Mesothelial cell of epicardium (in vitro differentiated cells): ENCODE measurements around the gene ABCD3. TPM values are rescaled to one million over a fixed set of nuclear protein-coding genes. Genes with fewer than 3 reads are reported as not detected.
"Not testable (repeated sequence)": the region's sequence is repeated elsewhere in the genome, so short reads cannot be mapped to it uniquely, and the experiment has no call there.

ENCODE experiments used
- DNase-seq, 2 experiments: peaks; one replicate each; pipeline ENCODE4 v3.0.0; 2021; ENCODE audit warnings: low spot score in 2 of 2; ENCODE audit not compliant: unreplicated experiment in 2 of 2
- H3K27ac Mint-ChIP-seq: 2 replicates; pipeline ENCODE4 v1.8.0; 2021; ENCODE audit warnings: mixed read lengths
- H3K27me3 Mint-ChIP-seq: 2 replicates; pipeline ENCODE4 v1.8.0; 2021; ENCODE audit warnings: low read depth, mixed read lengths
- H3K36me3 Mint-ChIP-seq: 2 replicates; pipeline ENCODE4 v1.8.0; 2021; ENCODE audit warnings: mixed read lengths
- H3K4me1 Mint-ChIP-seq: 2 replicates; pipeline ENCODE4 v1.8.0; 2021; ENCODE audit warnings: mixed read lengths
- H3K4me3 Mint-ChIP-seq: 2 replicates; pipeline ENCODE4 v1.8.0; 2021; ENCODE audit warnings: mild to moderate bottlenecking, moderate library complexity, mixed read lengths
- H3K9me3 Mint-ChIP-seq: 2 replicates; pipeline ENCODE4 v1.8.0; 2021; ENCODE audit warnings: mixed read lengths
- total RNA-seq: library from RNA; stranded (reverse); gene quantifications from 3 replicates; pipeline ENCODE4 v1.2.1, GENCODE V29; 2021
- TF ChIP-seq, protein P1 (sequence below): fragments of 200-600 bp; sonication (generic); IDR thresholded peaks from one replicate; pipeline ENCODE4 v1.5.0; 2021; ENCODE audit warnings: antibody characterized with exemption; ENCODE audit not compliant: unreplicated experiment

The ABCD3 gene
- total RNA-seq, 1 donor from 2014 or later = 38.2 TPM

DNA sequence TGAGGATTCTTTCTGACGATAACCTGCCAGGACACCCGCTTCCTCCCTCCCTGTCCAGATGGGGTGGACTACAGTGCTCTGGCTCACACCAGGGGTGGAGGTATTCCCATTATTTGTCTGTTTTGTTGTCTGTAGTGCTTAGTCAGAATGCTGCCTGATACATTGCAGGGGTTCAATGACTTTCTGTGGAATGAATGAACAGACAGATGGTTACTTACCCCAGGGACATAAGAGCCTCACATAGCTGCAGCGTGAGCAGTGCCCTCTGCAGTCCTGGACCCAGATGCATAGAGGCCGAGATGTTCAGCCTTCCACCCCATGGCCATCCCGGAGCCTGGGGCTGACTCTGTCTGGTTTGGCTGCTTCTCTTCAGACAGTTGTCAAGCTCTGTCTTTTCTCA is 136.4 kb downstream of the ABCD3 start:
- Mint-ChIP-seq H3K27me3 (no peaks in the 10 kb centered on the region), H3K9me3 (peaks cover 4% of the 10 kb centered on the region), H3K27ac (peak overlapping the region; percentile 86), H3K4me1 (peaks cover 57% of the 10 kb centered on the region), H3K4me3 (no peak overlapping the region), H3K36me3 (peaks cover 1% of the 10 kb centered on the region)
- DNase-seq = no peak
- TF ChIP-seq, protein P1, sequence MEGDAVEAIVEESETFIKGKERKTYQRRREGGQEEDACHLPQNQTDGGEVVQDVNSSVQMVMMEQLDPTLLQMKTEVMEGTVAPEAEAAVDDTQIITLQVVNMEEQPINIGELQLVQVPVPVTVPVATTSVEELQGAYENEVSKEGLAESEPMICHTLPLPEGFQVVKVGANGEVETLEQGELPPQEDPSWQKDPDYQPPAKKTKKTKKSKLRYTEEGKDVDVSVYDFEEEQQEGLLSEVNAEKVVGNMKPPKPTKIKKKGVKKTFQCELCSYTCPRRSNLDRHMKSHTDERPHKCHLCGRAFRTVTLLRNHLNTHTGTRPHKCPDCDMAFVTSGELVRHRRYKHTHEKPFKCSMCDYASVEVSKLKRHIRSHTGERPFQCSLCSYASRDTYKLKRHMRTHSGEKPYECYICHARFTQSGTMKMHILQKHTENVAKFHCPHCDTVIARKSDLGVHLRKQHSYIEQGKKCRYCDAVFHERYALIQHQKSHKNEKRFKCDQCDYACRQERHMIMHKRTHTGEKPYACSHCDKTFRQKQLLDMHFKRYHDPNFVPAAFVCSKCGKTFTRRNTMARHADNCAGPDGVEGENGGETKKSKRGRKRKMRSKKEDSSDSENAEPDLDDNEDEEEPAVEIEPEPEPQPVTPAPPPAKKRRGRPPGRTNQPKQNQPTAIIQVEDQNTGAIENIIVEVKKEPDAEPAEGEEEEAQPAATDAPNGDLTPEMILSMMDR = no peak

GRCh38 chr1:94555091-94555490 is 136.9 kb downstream of the ABCD3 start:
- Mint-ChIP-seq H3K36me3 (peaks cover 1% of the 10 kb centered on the region), H3K4me1 (peaks cover 52% of the 10 kb centered on the region), H3K4me3 (no peak overlapping the region), H3K27ac (no peak overlapping the region), H3K9me3 (peaks cover 4% of the 10 kb centered on the region), H3K27me3 (no peaks in the 10 kb centered on the region)
- TF ChIP-seq, protein P1 = no peak
- no peak for DNase-seq

GRCh38 chr1:94559921-94560320 is 141.7 kb downstream of the ABCD3 start:
- TF ChIP-seq, protein P1 = no peak
- H3K4me1 Mint-ChIP-seq = peaks cover 14% of the 10 kb centered on the region
- H3K36me3 Mint-ChIP-seq = peaks cover 1% of the 10 kb centered on the region
- DNase-seq = no peak
- H3K27ac Mint-ChIP-seq = no peak overlapping the region
- no peak overlapping the region for H3K4me3 Mint-ChIP-seq
- no peaks in the 10 kb centered on the region for H3K27me3 Mint-ChIP-seq
- peaks cover 4% of the 10 kb centered on the region for H3K9me3 Mint-ChIP-seq

DNA sequence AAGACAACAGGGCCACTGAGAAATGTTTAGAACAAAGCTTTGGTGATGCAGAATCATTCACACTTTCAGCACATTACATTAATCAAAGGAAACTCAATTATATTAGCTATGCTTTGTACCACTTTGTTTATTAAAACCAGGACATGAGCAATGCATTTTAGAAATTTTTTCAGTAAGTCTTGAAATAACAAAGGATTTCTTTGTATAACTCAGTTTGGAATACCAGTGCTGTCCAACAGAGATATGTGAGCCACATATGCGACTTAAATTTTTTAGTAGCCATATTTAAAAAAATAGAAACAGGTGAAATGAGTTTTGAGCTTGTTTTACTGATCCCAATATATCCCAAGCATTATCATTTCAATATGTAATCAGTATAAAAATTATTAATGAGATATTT is 142.1 kb downstream of the ABCD3 start:
- TF ChIP-seq, protein P1 = no peak
- no peak overlapping the region for H3K4me3 Mint-ChIP-seq
- peaks cover 4% of the 10 kb centered on the region for H3K9me3 Mint-ChIP-seq
- H3K36me3 Mint-ChIP-seq = peaks cover 1% of the 10 kb centered on the region
- H3K4me1 Mint-ChIP-seq = peaks cover 10% of the 10 kb centered on the region
- H3K27ac Mint-ChIP-seq = no peak overlapping the region
- H3K27me3 Mint-ChIP-seq = no peaks in the 10 kb centered on the region
- DNase-seq = no peak

GRCh38 chr1:94562519-94563260 is 144.5 kb downstream of the ABCD3 start:
- TF ChIP-seq, protein P1 = no peak
- DNase-seq = no peak
- peaks cover 4% of the 10 kb centered on the region for H3K9me3 Mint-ChIP-seq
- H3K27ac Mint-ChIP-seq = peak overlapping the region; percentile 81
- no peaks in the 10 kb centered on the region for H3K27me3 Mint-ChIP-seq
- peaks cover 1% of the 10 kb centered on the region for H3K36me3 Mint-ChIP-seq
- H3K4me3 Mint-ChIP-seq = no peak overlapping the region
- peaks cover 6% of the 10 kb centered on the region for H3K4me1 Mint-ChIP-seq

DNA sequence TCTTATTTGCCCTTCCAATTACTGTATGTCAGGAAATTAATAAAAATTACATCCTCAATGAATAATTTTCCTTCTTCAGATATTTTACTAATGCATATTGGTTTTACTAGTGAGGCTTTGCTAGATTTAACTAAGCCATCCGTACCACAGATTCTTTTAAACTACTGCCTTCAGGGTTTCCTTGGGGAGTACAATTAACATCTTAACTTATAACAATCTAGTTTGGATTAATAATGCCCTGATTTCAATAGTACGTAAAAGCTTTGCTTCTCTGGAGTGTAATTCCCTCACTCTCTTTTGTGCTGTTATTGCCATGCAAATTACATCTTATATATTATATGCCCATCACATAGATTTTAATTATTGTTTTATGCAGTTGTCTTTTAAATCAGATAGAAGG is 147.7 kb downstream of the ABCD3 start:
- Mint-ChIP-seq H3K9me3 (peaks cover 4% of the 10 kb centered on the region), H3K27ac (no peak overlapping the region), H3K4me3 (no peak overlapping the region), H3K4me1 (peaks cover 6% of the 10 kb centered on the region), H3K27me3 (no peaks in the 10 kb centered on the region), H3K36me3 (no peaks in the 10 kb centered on the region)
- TF ChIP-seq, protein P1 = no peak
- no peak for DNase-seq

- not testable (repeated sequence) for H3K27ac Mint-ChIP-seq, H3K9me3 Mint-ChIP-seq, H3K4me3 Mint-ChIP-seq, H3K27me3 Mint-ChIP-seq, DNase-seq, H3K4me1 Mint-ChIP-seq, H3K36me3 Mint-ChIP-seq
Observed at GRCh38 chr1:94566436-94566835, 148.2 kb downstream of the ABCD3 start.

DNA sequence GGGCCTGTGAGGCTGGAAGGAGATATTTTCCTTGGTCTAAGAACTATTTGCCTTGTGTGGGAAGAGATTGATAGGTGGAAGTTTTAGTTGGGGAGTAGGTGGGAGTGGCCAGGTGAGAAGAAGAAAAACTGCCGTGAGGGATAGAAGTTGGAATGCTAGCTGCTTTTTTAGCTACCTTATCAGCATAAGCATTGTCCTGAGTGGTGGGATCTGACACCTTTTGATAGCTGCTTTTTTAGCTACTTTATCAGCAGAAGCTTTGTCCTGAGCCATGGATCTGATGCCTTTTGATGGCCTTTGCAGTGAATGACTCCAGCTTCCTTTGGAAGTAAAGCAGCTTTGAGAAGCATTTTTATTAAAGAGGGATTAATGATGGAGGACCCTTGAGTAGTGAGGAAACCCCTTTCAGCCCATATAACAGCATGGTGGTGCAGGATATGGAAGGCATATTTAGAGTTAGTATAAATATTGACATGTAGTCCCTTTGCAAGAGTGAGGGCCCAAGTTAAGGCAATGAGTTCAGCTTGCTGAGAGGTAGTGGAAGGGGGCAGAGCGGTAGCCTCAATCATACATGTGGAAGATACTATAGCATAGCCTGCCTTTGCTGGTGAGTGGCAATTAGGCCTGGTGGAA is 149.9 kb downstream of the ABCD3 start:
- not testable (repeated sequence) for H3K4me3 Mint-ChIP-seq, H3K27me3 Mint-ChIP-seq, DNase-seq, H3K4me1 Mint-ChIP-seq, H3K27ac Mint-ChIP-seq, H3K36me3 Mint-ChIP-seq
- peaks cover 19% of the 10 kb centered on the region for H3K9me3 Mint-ChIP-seq
